GM12891 (cell line): ENCODE data around the gene RASEF.

Experiments used
- PAX5 ChIP-seq: IDR thresholded peaks from 2 replicates; pipeline ENCODE4 v1.6.1; 2011; ENCODE audit warnings: low read length, moderate library complexity, mild to moderate bottlenecking; ENCODE audit not compliant: insufficient read depth, severe bottlenecking
- POLR2A ChIP-seq: IDR thresholded peaks from 2 replicates; pipeline ENCODE4 v1.6.1; 2011; ENCODE audit warnings: low read depth, low read length, control low read depth
- POLR2AphosphoS5 ChIP-seq: IDR thresholded peaks from 2 replicates; pipeline ENCODE4 v1.6.1; 2011; ENCODE audit warnings: low read depth, low read length, control low read depth
- POU2F2 ChIP-seq: IDR thresholded peaks from 2 replicates; pipeline ENCODE4 v1.6.1; 2011; ENCODE audit warnings: low read depth, mild to moderate bottlenecking, control low read depth, low read length, moderate library complexity
- SPI1 ChIP-seq: IDR thresholded peaks from 2 replicates; pipeline ENCODE4 v1.6.1; 2011; ENCODE audit warnings: low read depth, low read length, control low read depth
- TAF1 ChIP-seq: IDR thresholded peaks from 2 replicates; pipeline ENCODE4 v1.6.1; 2011; ENCODE audit warnings: low read depth, low read length, control low read depth

- no peak for TF ChIP-seq POLR2A
- no peak for TF ChIP-seq POLR2AphosphoS5
- TF ChIP-seq TAF1, result no peak
- no peak for TF ChIP-seq PAX5
- TF ChIP-seq SPI1, result no peak
- no peak for TF ChIP-seq POU2F2
Measured at GRCh38 chr9:83067579-83067978, 4.6 kb upstream of the RASEF start.
